GM23338 (cell line): ENCODE results near the gene KIR2DL1. TPM values are rescaled to one million over a fixed set of nuclear protein-coding genes. Genes with fewer than 3 reads are reported as not detected.
"Not testable (repeated sequence)": the region's sequence is repeated elsewhere in the genome, so short reads cannot be mapped to it uniquely, and the experiment has no call there.

Experiments used
- ATAC-seq: fragments of 200-7000 bp; cut with Tn5 transposase; 3 replicates; pipeline ENCODE4 v1.9.1; 2020
- DNase-seq: peaks from one replicate; pipeline ENCODE4 v3.0.0-alpha.2; 2015; ENCODE audit warnings: low spot score
- H2AFZ ChIP-seq: fragments of 200-600 bp; sonication (generic); 2 replicates; pipeline ENCODE4 v1.8.0; 2016; ENCODE audit warnings: antibody characterized with exemption, mild to moderate bottlenecking, moderate library complexity
- H3F3A ChIP-seq: fragments of 200-600 bp; sonication (generic); replicated peaks from 2 replicates; pipeline ENCODE4 v1.8.0; 2017; ENCODE audit warnings: antibody characterized with exemption, mixed run types, low read depth
- H3K27ac ChIP-seq: fragments of 200-600 bp; sonication (generic); 2 replicates; pipeline ENCODE4 v1.6.1; 2016; ENCODE audit warnings: low read depth
- H3K27me3 ChIP-seq: fragments of 200-600 bp; sonication (generic); 2 replicates; pipeline ENCODE4 v1.8.0; 2016; ENCODE audit warnings: mild to moderate bottlenecking, mixed run types, moderate library complexity; ENCODE audit not compliant: insufficient read depth
- H3K36me3 ChIP-seq: fragments of 200-600 bp; sonication (generic); 2 replicates; pipeline ENCODE4 v1.8.0; 2016; ENCODE audit warnings: mild to moderate bottlenecking; ENCODE audit not compliant: insufficient read depth
- H3K4me1 ChIP-seq: fragments of 200-600 bp; sonication (generic); 2 replicates; pipeline ENCODE4 v1.8.0; 2016; ENCODE audit warnings: mild to moderate bottlenecking, moderate library complexity; ENCODE audit not compliant: insufficient read depth
- H3K4me2 ChIP-seq: fragments of 200-600 bp; sonication (generic); 2 replicates; pipeline ENCODE4 v1.7.1; 2017; ENCODE audit warnings: mixed run types
- H3K4me3 ChIP-seq: fragments of 200-600 bp; sonication (generic); 2 replicates; pipeline ENCODE4 v1.6.1; 2016; ENCODE audit warnings: mixed run types
- H3K79me2 ChIP-seq: fragments of 200-600 bp; sonication (generic); replicated peaks from 2 replicates; pipeline ENCODE4 v1.8.0; 2017; ENCODE audit warnings: mild to moderate bottlenecking; ENCODE audit not compliant: insufficient read depth
- H3K9me2 ChIP-seq: fragments of 200-600 bp; sonication (generic); 2 replicates; pipeline ENCODE4 v1.8.0; 2017; ENCODE audit not compliant: insufficient read depth
- H4K20me1 ChIP-seq: fragments of 200-600 bp; sonication (generic); replicated peaks from 2 replicates; pipeline ENCODE4 v1.8.0; 2017; ENCODE audit warnings: mild to moderate bottlenecking; ENCODE audit not compliant: insufficient read depth
- H3K27ac Mint-ChIP-seq: 2 replicates; pipeline ENCODE4 v1.8.0; 2020; ENCODE audit warnings: inconsistent platforms, mild to moderate bottlenecking, moderate library complexity, mixed read lengths
- H3K27me3 Mint-ChIP-seq: 3 replicates; pipeline ENCODE4 v1.8.0; 2022; ENCODE audit warnings: low read depth, mild to moderate bottlenecking, moderate library complexity, mixed read lengths, inconsistent platforms; ENCODE audit not compliant: insufficient read depth, poor library complexity
- H3K36me3 Mint-ChIP-seq: 3 replicates; pipeline ENCODE4 v1.8.0; 2021; ENCODE audit warnings: low read depth, mild to moderate bottlenecking, inconsistent platforms, moderate library complexity, mixed read lengths
- H3K4me1 Mint-ChIP-seq: 3 replicates; pipeline ENCODE4 v1.8.0; 2020; ENCODE audit warnings: mild to moderate bottlenecking, inconsistent platforms, mixed read lengths
- H3K4me3 Mint-ChIP-seq: 3 replicates; pipeline ENCODE4 v1.8.0; 2021; ENCODE audit warnings: moderate library complexity, mild to moderate bottlenecking, inconsistent platforms, mixed read lengths
- H3K9me3 Mint-ChIP-seq: 3 replicates; pipeline ENCODE4 v1.8.0; 2020; ENCODE audit warnings: moderate library complexity, mild to moderate bottlenecking, inconsistent platforms, mixed read lengths
- polyA plus RNA-seq: library from polyadenylated mRNA; unstranded; fragments of >200 nt; fragmentation: Nextera tagmentation; extraction: Ambion mirVana; gene quantifications from 2 replicates; pipeline ENCODE4 v1.2.1, GENCODE V29; 2016
- total RNA-seq: library from RNA; depleted of rRNA; stranded (reverse); fragments of >200 nt; shearing (Covaris generic); gene quantifications from 2 replicates; pipeline ENCODE4 v1.2.3, GENCODE V29; 2014

KIR2DL1 gene
- total and polyA plus RNA-seq, 2 experiments from 2014 or later = not detected

GRCh38 chr19:54741950-54742349, 27.6 kb upstream of the KIR2DL1 start:
- H3K9me3 Mint-ChIP-seq = peaks cover 95% of the 10 kb centered on the region
- peaks cover 36% of the 10 kb centered on the region for H3K36me3 Mint-ChIP-seq

GRCh38 chr19:54744080-54744479, 25.5 kb upstream of the KIR2DL1 start:
- H2AFZ ChIP-seq, H3K27me3 Mint-ChIP-seq, DNase-seq, H3K9me2 ChIP-seq, H3K4me1 Mint-ChIP-seq, H3K4me3 ChIP-seq, H3K4me3 Mint-ChIP-seq, H3K79me2 ChIP-seq, H3K4me2 ChIP-seq, H3K27ac ChIP-seq, ATAC-seq, H3K27me3 ChIP-seq, H3F3A ChIP-seq, H3K27ac Mint-ChIP-seq, H3K36me3 ChIP-seq, H3K4me1 ChIP-seq, H4K20me1 ChIP-seq: not testable (repeated sequence)
- Mint-ChIP-seq H3K36me3 (peaks cover 34% of the 10 kb centered on the region), H3K9me3 (peaks cover 94% of the 10 kb centered on the region)

More at GRCh38 chr19:54741950-54742349, 27.6 kb upstream of the KIR2DL1 start:
- not testable (repeated sequence) for ATAC-seq, H2AFZ ChIP-seq, H3F3A ChIP-seq, DNase-seq, H3K4me2 ChIP-seq, H4K20me1 ChIP-seq, H3K79me2 ChIP-seq, H3K9me2 ChIP-seq, H3K27ac ChIP-seq, H3K27me3 ChIP-seq, H3K4me3 Mint-ChIP-seq, H3K36me3 ChIP-seq, H3K4me3 ChIP-seq, H3K27me3 Mint-ChIP-seq, H3K4me1 ChIP-seq, H3K4me1 Mint-ChIP-seq, H3K27ac Mint-ChIP-seq

- H3K9me2 ChIP-seq, H3K27me3 ChIP-seq, H3K27ac Mint-ChIP-seq, DNase-seq, H4K20me1 ChIP-seq, H3K4me2 ChIP-seq, H3K4me1 Mint-ChIP-seq, H3K4me3 Mint-ChIP-seq, H3K4me1 ChIP-seq, H2AFZ ChIP-seq, H3K4me3 ChIP-seq, H3K36me3 ChIP-seq, H3K79me2 ChIP-seq, H3K27me3 Mint-ChIP-seq, ATAC-seq, H3K27ac ChIP-seq, H3F3A ChIP-seq: not testable (repeated sequence)
- H3K36me3 Mint-ChIP-seq = peaks cover 36% of the 10 kb centered on the region
- H3K9me3 Mint-ChIP-seq = peaks cover 90% of the 10 kb centered on the region
Measured at GRCh38 chr19:54747614-54748322, 21.8 kb upstream of the KIR2DL1 start.

GRCh38 chr19:54750276-54750675, 19.3 kb upstream of the KIR2DL1 start:
- not testable (repeated sequence) for ATAC-seq, H3F3A ChIP-seq, H3K4me2 ChIP-seq, H3K27ac Mint-ChIP-seq, H3K4me1 ChIP-seq, H3K9me2 ChIP-seq, H3K27me3 ChIP-seq, H3K27ac ChIP-seq, H3K4me1 Mint-ChIP-seq, H2AFZ ChIP-seq, DNase-seq, H3K36me3 ChIP-seq, H3K27me3 Mint-ChIP-seq, H3K4me3 ChIP-seq, H4K20me1 ChIP-seq, H3K79me2 ChIP-seq, H3K4me3 Mint-ChIP-seq
- Mint-ChIP-seq H3K9me3 (peaks cover 91% of the 10 kb centered on the region), H3K36me3 (peaks cover 35% of the 10 kb centered on the region)

GRCh38 chr19:54756204-54757110, 13.1 kb upstream of the KIR2DL1 start:
- H3K27me3 Mint-ChIP-seq, H3K4me3 ChIP-seq, H2AFZ ChIP-seq, DNase-seq, H3K27ac Mint-ChIP-seq, H3K4me3 Mint-ChIP-seq, H4K20me1 ChIP-seq, H3K4me1 Mint-ChIP-seq, H3K9me2 ChIP-seq, ATAC-seq, H3K79me2 ChIP-seq, H3K27me3 ChIP-seq, H3F3A ChIP-seq, H3K4me2 ChIP-seq, H3K36me3 ChIP-seq, H3K27ac ChIP-seq, H3K4me1 ChIP-seq: not testable (repeated sequence)
- peaks cover 99% of the 10 kb centered on the region for H3K9me3 Mint-ChIP-seq
- peaks cover 37% of the 10 kb centered on the region for H3K36me3 Mint-ChIP-seq

GRCh38 chr19:54758577-54758976, 11.0 kb upstream of the KIR2DL1 start:
- H3K36me3 ChIP-seq, H3K4me3 Mint-ChIP-seq, ATAC-seq, DNase-seq, H3F3A ChIP-seq, H3K27me3 Mint-ChIP-seq, H3K4me3 ChIP-seq, H4K20me1 ChIP-seq, H3K79me2 ChIP-seq, H2AFZ ChIP-seq, H3K4me1 ChIP-seq, H3K4me1 Mint-ChIP-seq, H3K27me3 ChIP-seq, H3K27ac ChIP-seq, H3K27ac Mint-ChIP-seq, H3K9me2 ChIP-seq, H3K4me2 ChIP-seq: not testable (repeated sequence)
- H3K9me3 Mint-ChIP-seq = peaks cover 100% of the 10 kb centered on the region
- peaks cover 32% of the 10 kb centered on the region for H3K36me3 Mint-ChIP-seq
